Measurements from ENCODE around the gene BMPR1B.

BMPR1B gene

DNA sequence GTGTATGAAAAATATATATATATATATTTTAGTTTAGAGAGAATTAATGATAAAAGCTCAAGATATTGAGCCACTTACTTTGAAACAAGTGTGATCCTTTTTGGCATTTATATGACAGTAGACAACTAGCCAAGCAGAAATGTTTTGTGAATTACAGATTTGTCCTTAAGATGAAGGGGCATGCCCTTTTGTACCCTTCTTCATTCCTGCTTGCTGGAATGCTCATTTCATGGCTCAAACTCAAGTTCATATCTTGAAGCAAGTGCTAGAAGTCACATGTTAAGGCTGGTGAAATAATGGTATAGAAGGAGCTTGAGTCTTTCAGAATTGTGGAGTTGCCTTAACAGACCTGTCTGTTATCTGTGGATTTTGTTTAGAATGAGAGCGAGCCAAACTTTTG lies 203.0 kb downstream of the BMPR1B start:
- TF ChIP-seq, protein P1, sequence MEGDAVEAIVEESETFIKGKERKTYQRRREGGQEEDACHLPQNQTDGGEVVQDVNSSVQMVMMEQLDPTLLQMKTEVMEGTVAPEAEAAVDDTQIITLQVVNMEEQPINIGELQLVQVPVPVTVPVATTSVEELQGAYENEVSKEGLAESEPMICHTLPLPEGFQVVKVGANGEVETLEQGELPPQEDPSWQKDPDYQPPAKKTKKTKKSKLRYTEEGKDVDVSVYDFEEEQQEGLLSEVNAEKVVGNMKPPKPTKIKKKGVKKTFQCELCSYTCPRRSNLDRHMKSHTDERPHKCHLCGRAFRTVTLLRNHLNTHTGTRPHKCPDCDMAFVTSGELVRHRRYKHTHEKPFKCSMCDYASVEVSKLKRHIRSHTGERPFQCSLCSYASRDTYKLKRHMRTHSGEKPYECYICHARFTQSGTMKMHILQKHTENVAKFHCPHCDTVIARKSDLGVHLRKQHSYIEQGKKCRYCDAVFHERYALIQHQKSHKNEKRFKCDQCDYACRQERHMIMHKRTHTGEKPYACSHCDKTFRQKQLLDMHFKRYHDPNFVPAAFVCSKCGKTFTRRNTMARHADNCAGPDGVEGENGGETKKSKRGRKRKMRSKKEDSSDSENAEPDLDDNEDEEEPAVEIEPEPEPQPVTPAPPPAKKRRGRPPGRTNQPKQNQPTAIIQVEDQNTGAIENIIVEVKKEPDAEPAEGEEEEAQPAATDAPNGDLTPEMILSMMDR (IDR thresholded peaks at IDR 0.05; ENCODE audit: extremely low read depth, missing control alignments): no peak

GRCh38 chr4:94961420-94961819 lies 203.7 kb downstream of the BMPR1B start:
- TF ChIP-seq, protein P1 (IDR thresholded peaks at IDR 0.05; ENCODE audit: extremely low read depth, missing control alignments): no peak

More for the DNA sequence above, 203.0 kb downstream of the BMPR1B start:
- no peak for DNase-seq (ENCODE audit: low spot score)

DNA sequence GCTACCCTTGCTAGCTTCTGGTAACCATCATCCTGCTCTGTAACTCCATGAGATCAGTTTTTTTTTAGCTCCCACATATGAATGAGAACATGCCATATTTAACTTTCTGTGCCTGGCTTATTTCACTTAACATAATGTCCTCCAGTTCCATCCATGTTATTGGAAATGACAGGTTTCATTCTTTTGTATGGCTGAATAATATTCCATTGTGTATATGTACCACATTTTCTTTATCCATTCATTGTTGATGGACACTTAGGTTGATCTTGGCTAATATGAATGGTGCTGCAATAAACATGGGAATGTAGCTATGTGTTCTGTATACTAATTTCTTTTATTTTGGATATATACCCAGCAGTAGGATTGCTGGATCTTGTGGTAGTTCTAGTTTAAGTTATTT lies 204.7 kb downstream of the BMPR1B start:
- TF ChIP-seq, protein P1 (IDR thresholded peaks at IDR 0.05; ENCODE audit: extremely low read depth, missing control alignments): no peak
- no peak for DNase-seq (ENCODE audit: low spot score)

More at GRCh38 chr4:94961420-94961819, 203.7 kb downstream of the BMPR1B start:
- no peak for DNase-seq (ENCODE audit: low spot score)

DNA sequence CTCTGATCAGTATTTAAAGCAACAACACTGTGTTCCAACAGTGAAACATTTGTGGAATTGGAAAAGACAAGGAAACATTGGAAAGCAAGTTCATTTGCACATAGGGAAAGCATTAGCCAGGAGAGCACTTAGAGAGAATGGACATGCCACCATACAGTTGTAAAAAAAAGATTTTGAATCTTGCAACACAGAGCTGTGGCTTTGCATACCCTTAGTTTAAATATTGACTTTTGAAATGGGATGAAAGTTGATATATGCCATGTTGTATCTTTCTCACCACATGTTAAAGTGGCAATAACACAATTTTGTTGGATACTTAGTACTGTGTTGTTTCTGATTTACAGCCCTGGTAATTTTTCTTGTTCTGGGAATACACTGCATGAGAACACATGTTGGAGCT lies 208.1 kb downstream of the BMPR1B start:
- no peak for DNase-seq (ENCODE audit: low spot score)
- TF ChIP-seq, protein P1 (IDR thresholded peaks at IDR 0.05; ENCODE audit: extremely low read depth, missing control alignments): no peak

DNA sequence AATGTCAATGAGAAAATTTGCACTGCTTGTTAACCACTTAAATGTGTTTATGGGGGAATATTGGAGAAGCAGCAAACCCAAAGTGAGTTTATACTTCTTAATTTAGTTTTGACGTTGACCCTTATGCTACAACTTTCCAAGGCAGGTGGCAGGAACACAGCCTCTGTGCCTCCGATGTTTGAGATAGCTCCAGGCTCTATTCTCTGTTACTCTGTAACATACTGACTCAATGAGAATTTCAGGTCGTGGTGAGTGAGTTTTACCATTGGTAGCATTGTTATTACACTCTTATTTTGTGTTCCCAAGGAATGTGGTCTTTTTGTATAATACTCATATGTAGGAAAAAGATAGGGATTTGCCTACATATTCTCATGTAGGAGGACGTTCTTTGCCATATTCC lies 210.7 kb downstream of the BMPR1B start:
- TF ChIP-seq, protein P1 (IDR thresholded peaks at IDR 0.05; ENCODE audit: extremely low read depth, missing control alignments): no peak
- no peak for DNase-seq (ENCODE audit: low spot score)

DNA sequence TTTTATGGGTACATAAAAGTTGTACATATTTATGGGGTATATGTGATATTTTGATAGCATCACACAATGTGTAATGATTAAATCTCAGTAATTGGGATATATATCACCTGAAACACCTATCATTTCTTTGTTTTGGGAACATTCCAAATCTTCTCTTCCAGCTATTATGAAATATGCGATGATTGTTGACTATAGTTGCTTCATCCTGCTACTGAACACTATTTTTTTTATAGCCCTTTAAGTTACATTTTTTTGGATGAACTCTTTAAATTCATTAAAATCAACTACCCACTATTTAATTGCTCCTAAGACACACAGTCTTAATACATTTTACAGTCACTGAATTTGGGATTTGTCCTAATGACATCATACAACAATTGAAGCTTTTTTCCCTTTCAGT lies 212.9 kb downstream of the BMPR1B start:
- DNase-seq (ENCODE audit: low spot score): no peak
- TF ChIP-seq, protein P1 (IDR thresholded peaks at IDR 0.05; ENCODE audit: extremely low read depth, missing control alignments): no peak

- TF ChIP-seq, protein P1 (IDR thresholded peaks at IDR 0.05; ENCODE audit: extremely low read depth, missing control alignments): no peak
- no peak for DNase-seq (ENCODE audit: low spot score)
Measured at GRCh38 chr4:94974773-94975172, 217.0 kb downstream of the BMPR1B start.
